GM12892 (cell line): Measurements from ENCODE around the gene NT5DC4.

Experiments
- POLR2A ChIP-seq: IDR thresholded peaks from 2 replicates; pipeline ENCODE4 v1.6.1; 2011; ENCODE audit warnings: low read depth, low read length, control low read depth
- POLR2AphosphoS5 ChIP-seq: IDR thresholded peaks from 2 replicates; pipeline ENCODE4 v1.6.1; 2011; ENCODE audit warnings: low read depth, low read length, control low read depth

DNA sequence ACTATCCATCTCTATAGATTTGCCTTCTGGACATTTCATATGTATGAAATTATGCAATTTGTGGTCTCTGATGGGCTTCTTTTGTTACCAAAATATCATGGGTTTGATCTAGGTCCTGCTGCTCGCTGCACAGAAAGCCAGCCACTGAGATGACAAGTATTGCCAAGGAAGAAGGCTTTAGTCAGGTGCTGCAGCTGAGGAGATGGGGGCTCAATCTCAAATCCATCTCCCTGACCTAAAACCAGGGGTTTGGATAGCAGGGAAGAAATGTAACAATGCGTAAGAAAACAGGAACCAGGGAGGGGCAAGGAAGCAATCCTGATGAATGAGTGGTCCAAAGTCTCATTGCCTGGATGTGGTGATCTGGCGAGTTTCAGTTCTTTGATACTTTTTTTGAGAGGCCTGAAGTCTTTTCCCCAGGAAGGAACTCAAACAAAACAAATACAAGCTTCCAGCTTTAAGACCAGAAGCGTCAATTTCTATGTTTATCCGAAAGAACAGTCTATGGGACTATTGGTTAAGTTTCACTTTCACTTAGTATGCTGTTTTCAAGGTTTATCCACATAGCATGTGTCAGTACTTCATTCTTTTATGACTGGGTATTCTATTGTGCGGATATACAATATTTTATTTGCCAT is 47.0 kb downstream of the NT5DC4 start:
- TF ChIP-seq POLR2AphosphoS5 (no peak), POLR2A (no peak)
